ENCODE results near the gene CYGB. TPM values are rescaled to one million over a fixed set of nuclear protein-coding genes. Genes with fewer than 3 reads are reported as not detected.
"Not testable (repeated sequence)": the region's sequence is repeated elsewhere in the genome, so short reads cannot be mapped to it uniquely, and the experiment has no call there.

The CYGB gene
- polyA plus RNA-seq, 1 donor, result 16.4 TPM

GRCh38 chr17:76567634-76568432, 30.3 kb upstream of the CYGB start:
- no peak for DNase-seq (ENCODE audit: low read depth)

GRCh38 chr17:76566988-76567431, 29.5 kb upstream of the CYGB start:
- no peak for DNase-seq (ENCODE audit: low read depth)

GRCh38 chr17:76566613-76566943, 29.1 kb upstream of the CYGB start:
- DNase-seq (ENCODE audit: low read depth), result no peak

- DNase-seq (ENCODE audit: low read depth), result no peak
Observed at GRCh38 chr17:76565728-76566612, 28.5 kb upstream of the CYGB start.

GRCh38 chr17:76564991-76565727, 27.6 kb upstream of the CYGB start:
- DNase-seq (ENCODE audit: low read depth), result not testable (repeated sequence)

GRCh38 chr17:76563359-76563758, 25.9 kb upstream of the CYGB start:
- DNase-seq (ENCODE audit: low read depth), result not testable (repeated sequence)

- DNase-seq (ENCODE audit: low read depth), result no peak
Observed at GRCh38 chr17:76562734-76563148, 25.2 kb upstream of the CYGB start.

- no peak for DNase-seq (ENCODE audit: low read depth)
Observed at GRCh38 chr17:76561799-76562268, 24.3 kb upstream of the CYGB start.

- DNase-seq (ENCODE audit: low read depth), result no peak
Observed at GRCh38 chr17:76561332-76561731, 23.8 kb upstream of the CYGB start.

- no peak for DNase-seq (ENCODE audit: low read depth)
Observed at GRCh38 chr17:76560877-76561221, 23.3 kb upstream of the CYGB start.

GRCh38 chr17:76560036-76560876, 22.7 kb upstream of the CYGB start:
- no peak for DNase-seq (ENCODE audit: low read depth)

- not testable (repeated sequence) for DNase-seq (ENCODE audit: low read depth)
Observed at GRCh38 chr17:76559460-76559859, 22.0 kb upstream of the CYGB start.

- DNase-seq (ENCODE audit: low read depth), result no peak
Observed at GRCh38 chr17:76558198-76559095, 20.9 kb upstream of the CYGB start.

- peak; percentile 90 for DNase-seq (ENCODE audit: low read depth)
Observed at GRCh38 chr17:76557368-76558197, 20.1 kb upstream of the CYGB start.

- DNase-seq (ENCODE audit: low read depth), result no peak
Observed at GRCh38 chr17:76556765-76557367, 19.4 kb upstream of the CYGB start.

GRCh38 chr17:76554131-76554530, 16.6 kb upstream of the CYGB start:
- DNase-seq (ENCODE audit: low read depth), result no peak

- DNase-seq (ENCODE audit: low read depth), result no peak
Observed at GRCh38 chr17:76553178-76553908, 15.8 kb upstream of the CYGB start.

GRCh38 chr17:76551685-76552084, 14.2 kb upstream of the CYGB start:
- no peak for DNase-seq (ENCODE audit: low read depth)

Data from forelimb muscle (tissue), 1 donor.